H1 (cell line): ENCODE measurements around the gene ASAP2. TPM values are rescaled to one million over a fixed set of nuclear protein-coding genes. Genes with fewer than 3 reads are reported as not detected.
A peak's percentile ranks its signal among the peaks of the same experiment; 100 is the strongest.

Experiments used
- CTCF ChIA-PET: fragments of 300-600 bp; sonication (Branson Sonifier 250); formaldehyde crosslinking; loops from one replicate; lab custom pipeline; 2021; ENCODE audit not compliant: partially characterized antibody; lab: Charles Lee
- POLR2A ChIA-PET: fragments of 300-600 bp; sonication (Branson Sonifier 250); formaldehyde crosslinking; loops from one replicate; lab custom pipeline; 2021; ENCODE audit warnings: inconsistent platforms; ENCODE audit not compliant: partially characterized antibody; lab: Charles Lee
- DNase-seq, 2 experiments: peaks; one replicate each; pipeline versions ENCODE4 v3.0.0 to v3.0.0-alpha.2; 2010 to 2022; ENCODE audit warnings: low spot score in 2 of 2, low read depth in 1 of 2, mixed read lengths in 1 of 2
- FAIRE-seq: peaks from 2 replicates; lab custom pipeline; 2011; peaks lifted over from hg19 to GRCh38; lab: Jason Lieb, UNC
- H2AFZ ChIP-seq: 2 replicates; pipeline ENCODE4 v1.8.1; 2012; ENCODE audit warnings: low read length, inconsistent platforms
- H2AK5ac ChIP-seq: 2 replicates; pipeline ENCODE4 v1.6.1; 2013; ENCODE audit warnings: low read depth, low read length
- H2BK120ac ChIP-seq: replicated peaks from 2 replicates; pipeline ENCODE3; 2013; ENCODE audit warnings: low read depth, low read length, inconsistent platforms
- H2BK12ac ChIP-seq: 2 replicates; pipeline ENCODE4 v1.6.1; 2013; ENCODE audit warnings: low read depth, low read length
- H2BK15ac ChIP-seq: 2 replicates; pipeline ENCODE4 v1.6.1; 2013; ENCODE audit warnings: low read length
- H2BK20ac ChIP-seq: 2 replicates; pipeline ENCODE4 v1.6.1; 2013; ENCODE audit warnings: low read length
- H2BK5ac ChIP-seq: 2 replicates; pipeline ENCODE4 v1.6.1; 2013; ENCODE audit warnings: low read depth, low read length
- H3K14ac ChIP-seq: 2 replicates; pipeline ENCODE4 v1.6.1; 2013; ENCODE audit warnings: inconsistent platforms; ENCODE audit not compliant: insufficient read length
- H3K18ac ChIP-seq: 2 replicates; pipeline ENCODE4 v1.6.1; 2013; ENCODE audit warnings: low read length; ENCODE audit errors: extremely low read depth
- H3K23ac ChIP-seq: 2 replicates; pipeline ENCODE4 v1.6.1; 2013; ENCODE audit warnings: inconsistent platforms; ENCODE audit not compliant: insufficient read length
- H3K23me2 ChIP-seq: 2 replicates; pipeline ENCODE4 v1.6.1; 2013; ENCODE audit warnings: low read depth, low read length
- H3K27ac ChIP-seq: 2 replicates; pipeline ENCODE4 v1.6.1; 2011; ENCODE audit warnings: low read depth, low read length, inconsistent platforms
- H3K27me3 ChIP-seq, 4 experiments: replicated peaks in 1 of 4; 1 replicate in 1 of 4; 2 replicates in 3 of 4; pipeline versions ENCODE4 v1.6.1 to v1.8.1; 2011 to 2013; ENCODE audit warnings: low read length in 3 of 4, mild to moderate bottlenecking in 3 of 4, inconsistent platforms in 2 of 4, mixed read lengths in 2 of 4, moderate library complexity in 1 of 4; ENCODE audit not compliant: control insufficient read depth in 3 of 4, insufficient read depth in 3 of 4; ENCODE audit errors: extremely low read depth in 1 of 4
- H3K36me3 ChIP-seq, 4 experiments: 2 replicates each; pipeline versions ENCODE4 v1.6.1 to v1.8.1; 2011 to 2013; ENCODE audit warnings: mild to moderate bottlenecking in 4 of 4, low read length in 3 of 4, moderate library complexity in 2 of 4, control low read depth in 1 of 4, inconsistent platforms in 1 of 4; ENCODE audit not compliant: insufficient read depth in 4 of 4, control insufficient read depth in 2 of 4
- H3K4ac ChIP-seq: replicated peaks from 2 replicates; pipeline ENCODE3; 2013; ENCODE audit warnings: low read length, low read depth, mixed read lengths, inconsistent platforms; ENCODE audit not compliant: insufficient read length
- H3K4me1 ChIP-seq, 4 experiments: replicated peaks in 1 of 4; 1 replicate in 1 of 4; 2 replicates in 3 of 4; pipeline versions ENCODE4 v1.6.1 to v1.8.1; 2011 to 2013; ENCODE audit warnings: low read length in 3 of 4, inconsistent platforms in 2 of 4, mixed read lengths in 1 of 4; ENCODE audit not compliant: insufficient read depth in 4 of 4, control insufficient read depth in 3 of 4
- H3K4me2 ChIP-seq, 2 experiments: 2 replicates each; pipeline versions ENCODE4 v1.6.1 to v1.8.1; 2011 to 2013; ENCODE audit warnings: low read depth in 2 of 2, low read length in 2 of 2, control low read depth in 1 of 2, inconsistent platforms in 1 of 2, mild to moderate bottlenecking in 1 of 2; ENCODE audit not compliant: insufficient read depth in 1 of 2
- H3K4me3 ChIP-seq, 4 experiments: fragments of 200-600, 300-600 bp in 1 of 4; sonication (generic), shearing (Covaris generic), sonication (Bioruptor Twin) in 1 of 4; 2 replicates each; pipeline versions ENCODE4 v1.5.1 to v1.8.1; 2011 to 2016; ENCODE audit warnings: low read length in 4 of 4, low read depth in 3 of 4, control low read depth in 2 of 4, inconsistent platforms in 2 of 4, mild to moderate bottlenecking in 2 of 4, mixed read lengths in 1 of 4, moderate library complexity in 1 of 4; ENCODE audit not compliant: insufficient read depth in 2 of 4; ENCODE audit errors: extremely low read depth in 1 of 4
- H3K56ac ChIP-seq: replicated peaks from 2 replicates; pipeline ENCODE3; 2013; ENCODE audit warnings: low read depth, mild to moderate bottlenecking, mixed read lengths, low read length, inconsistent platforms; ENCODE audit not compliant: insufficient read length
- H3K79me1 ChIP-seq: 2 replicates; pipeline ENCODE4 v1.6.1; 2013; ENCODE audit warnings: low read depth, low read length, control low read depth
- H3K79me2 ChIP-seq, 2 experiments: 2 replicates each; pipeline versions ENCODE4 v1.6.1 to v1.8.1; 2012 to 2013; ENCODE audit warnings: low read length in 2 of 2, mild to moderate bottlenecking in 2 of 2, inconsistent platforms in 1 of 2; ENCODE audit not compliant: insufficient read depth in 2 of 2, control insufficient read depth in 1 of 2
- H3K9ac ChIP-seq, 4 experiments: replicated peaks in 1 of 4; 1 replicate in 1 of 4; 2 replicates in 3 of 4; pipeline versions ENCODE4 v1.6.1 to v1.8.1; 2011 to 2013; ENCODE audit warnings: low read depth in 3 of 4, low read length in 3 of 4, control low read depth in 2 of 4, mild to moderate bottlenecking in 2 of 4, moderate library complexity in 2 of 4, inconsistent platforms in 1 of 4; ENCODE audit errors: extremely low read depth in 1 of 4
- H3K9me3 ChIP-seq, 2 experiments: 2 replicates each; pipeline versions ENCODE4 v1.6.1 to v1.8.1; 2012 to 2013; ENCODE audit warnings: mild to moderate bottlenecking in 2 of 2, moderate library complexity in 2 of 2, control low read depth in 1 of 2, inconsistent platforms in 1 of 2, low read depth in 1 of 2, low read length in 1 of 2, mixed read lengths in 1 of 2; ENCODE audit not compliant: insufficient read depth in 2 of 2
- H4K20me1 ChIP-seq, 2 experiments: replicated peaks in 1 of 2; 2 replicates each; pipeline versions ENCODE3 to v1.8.1; 2011 to 2013; ENCODE audit warnings: inconsistent platforms in 2 of 2, low read length in 2 of 2, mild to moderate bottlenecking in 1 of 2; ENCODE audit not compliant: insufficient read depth in 2 of 2, control insufficient read depth in 1 of 2
- H4K5ac ChIP-seq: 2 replicates; pipeline ENCODE4 v1.6.1; 2013; ENCODE audit warnings: low read length, low read depth, mixed read lengths, inconsistent platforms; ENCODE audit not compliant: insufficient read length
- H4K8ac ChIP-seq: 2 replicates; pipeline ENCODE4 v1.8.0; 2013; ENCODE audit warnings: mild to moderate bottlenecking, moderate library complexity, low read length, inconsistent platforms; ENCODE audit not compliant: insufficient read depth; ENCODE audit errors: extremely low read depth
- H4K91ac ChIP-seq: replicated peaks from 2 replicates; pipeline ENCODE3; 2013; ENCODE audit warnings: low read length, mixed read lengths, inconsistent platforms; ENCODE audit not compliant: insufficient read length
- CBX5 ChIP-seq: fragments of 300-800, 300-1000 bp; sonication (generic); IDR thresholded peaks from 2 replicates; pipeline ENCODE4 v1.7.1; 2016; ENCODE audit warnings: antibody characterized with exemption, low read length, low read depth
- CTBP2 ChIP-seq: IDR thresholded peaks from 2 replicates; pipeline ENCODE4 v1.7.0; 2011; ENCODE audit warnings: borderline replicate concordance, mild to moderate bottlenecking, moderate library complexity, mixed read lengths, low read length; ENCODE audit not compliant: insufficient read depth, insufficient read length
- EZH2 ChIP-seq: fragments of 200-600 bp; sonication (generic); IDR thresholded peaks from 2 replicates; pipeline ENCODE4 v1.7.1; 2012; ENCODE audit warnings: low read depth, mild to moderate bottlenecking, moderate library complexity, low read length, inconsistent platforms; ENCODE audit not compliant: severe bottlenecking
- KDM5A ChIP-seq: fragments of 200-600 bp; IDR thresholded peaks from 2 replicates; pipeline ENCODE4 v1.7.1; 2012; ENCODE audit warnings: mild to moderate bottlenecking, low read length, inconsistent platforms, mixed read lengths
- MAFK ChIP-seq: IDR thresholded peaks from 2 replicates; pipeline ENCODE4 v1.6.1; 2012; ENCODE audit warnings: low read depth, mild to moderate bottlenecking, improper control_type of control experiment, low read length
- POLR2A ChIP-seq, 2 experiments: IDR thresholded peaks; 1 replicate in 1 of 2; 2 replicates in 1 of 2; pipeline ENCODE4 v1.6.1; 2011; ENCODE audit warnings: low read depth in 2 of 2, low read length in 2 of 2, mild to moderate bottlenecking in 2 of 2; ENCODE audit errors: control extremely low read depth in 1 of 2
- POU5F1 ChIP-seq: IDR thresholded peaks from 2 replicates; pipeline ENCODE4 v1.6.1; 2011; ENCODE audit warnings: low read depth, mild to moderate bottlenecking, low read length, moderate library complexity
- SIRT6 ChIP-seq: IDR thresholded peaks from one replicate; pipeline ENCODE4 v1.7.1; 2012; ENCODE audit warnings: low read length, inconsistent platforms
- TCF12 ChIP-seq: IDR thresholded peaks from 2 replicates; pipeline ENCODE4 v1.6.1; 2011; ENCODE audit warnings: low read depth, mild to moderate bottlenecking, low read length
- WGBS, 2 experiments: shearing (Covaris generic) in 1 of 2; methylation state at CpG; one replicate each; pipeline versions ENCODE4 v1.1.6 to v1.1.7; 2013 to 2015; ENCODE audit warnings: low lambda C conversion rate in 2 of 2, mixed read lengths in 2 of 2, inconsistent platforms in 1 of 2, low coverage in 1 of 2, missing lambda C conversion rate in 1 of 2; ENCODE audit not compliant: insufficient replicate concordance in 2 of 2, insufficient coverage in 1 of 2, insufficient read length in 1 of 2; ENCODE audit errors: extremely low coverage in 1 of 2, missing lambda C conversion rate in 1 of 2; 5-methylcytosine and 5-hydroxymethylcytosine counted together
- polyA plus RNA-seq, 7 experiments: library from polyadenylated mRNA; depleted of rRNA in 3 of 7; stranded (reverse) in 5 of 7; unstranded in 2 of 7; fragments of >200 nt in 5 of 7; fragments of 200-250 nt in 2 of 7; gene quantifications; 1 replicate in 5 of 7; 2 replicates in 1 of 7; 4 replicates in 1 of 7; pipeline versions ENCODE4 v1.2.1 to v1.2.3, GENCODE V29; 2011 to 2013; ENCODE audit warnings: missing spikeins in 2 of 7, mixed read lengths in 2 of 7
- total RNA-seq: library from RNA; stranded (reverse); fragmentation: NEBNext Ultra II Directional; extraction: Animal tissue kit (Norgen Biotek cat#: 25700); gene quantifications from 2 replicates; pipeline ENCODE4 v1.2.1, GENCODE V29; 2021
- TF ChIP-seq, protein P1 (sequence below), 3 experiments: IDR thresholded peaks; 1 replicate in 2 of 3; 2 replicates in 1 of 3; pipeline versions ENCODE4 v1.5.1 to v1.6.1; 2011; ENCODE audit warnings: low read length in 3 of 3, mild to moderate bottlenecking in 3 of 3, inconsistent platforms in 2 of 3, low read depth in 1 of 3, moderate library complexity in 1 of 3; ENCODE audit not compliant: insufficient read depth in 1 of 3; ENCODE audit errors: control extremely low read depth in 1 of 3

The ASAP2 gene
- total and polyA plus RNA-seq, 2 of the 8 experiments (the other 6 are each of a cell fraction or from before 2014, with no cell fraction given): 10.2 to 18.7 TPM

DNA sequence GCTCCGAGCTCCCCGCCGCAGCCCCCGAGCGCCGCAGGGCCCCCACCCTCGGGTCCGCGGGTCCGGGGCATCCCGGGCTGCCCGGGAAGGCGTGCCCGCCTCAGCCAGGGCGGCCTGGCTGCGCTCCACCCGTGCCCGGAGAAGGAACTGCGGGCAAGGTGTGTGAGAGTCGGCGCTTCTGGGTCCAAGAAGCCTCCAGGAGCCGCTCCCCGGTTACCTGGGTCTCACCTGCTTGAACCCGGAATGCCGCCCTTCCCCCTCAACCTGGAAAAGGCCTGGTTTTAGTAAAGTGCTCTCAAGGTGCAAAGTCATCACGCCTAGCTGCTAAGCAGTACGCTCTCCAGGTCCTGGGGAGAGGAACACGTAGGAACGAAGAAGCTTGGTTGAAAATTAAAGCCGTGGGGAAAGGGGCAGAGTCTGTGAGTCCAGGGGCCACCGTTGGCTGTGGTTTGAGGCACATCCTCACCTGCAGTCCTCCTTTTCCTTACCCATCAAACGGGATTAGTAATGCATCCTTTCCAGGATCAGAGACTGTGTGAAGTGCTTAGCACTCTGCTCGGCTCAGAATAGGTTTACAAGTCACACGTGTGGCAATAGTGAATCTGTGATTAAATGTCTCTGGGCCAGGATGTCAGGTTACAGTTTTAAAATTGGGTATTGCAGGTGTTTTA lies 1.2 kb downstream of the ASAP2 start:
- peaks cover 0 to 6% (median 3%) of the 10 kb centered on the region in 4 experiments; a peak in 4 of 7 replicates for H3K4me1 ChIP-seq
- no peak overlapping the region for H2BK12ac ChIP-seq
- peak overlapping the region; percentile 35 to 88 (median 76); a peak in 5 of 7 replicates for H3K9ac ChIP-seq
- H2BK120ac ChIP-seq: no peak overlapping the region
- no peak overlapping the region for H3K18ac ChIP-seq
- H3K9me3 ChIP-seq: no peaks in the 10 kb centered on the region
- 3% methylated on average over 20 of the region's 34 CpGs; no CpG with 5 or more reads in 1 of the 2 experiments for WGBS, 2 experiments
- DNase-seq (peak in 1 of 2 experiments; percentile 73), FAIRE-seq (no peak)
- peaks cover 15 to 17% of the 10 kb centered on the region in 2 experiments for H4K20me1 ChIP-seq
- H3K4me3 ChIP-seq: peak overlapping the region; percentile 67 to 95 (median 80)
- no peak overlapping the region for H2BK15ac ChIP-seq
- no peak overlapping the region for H2BK5ac ChIP-seq
- H3K4ac ChIP-seq: no peak overlapping the region
- no peak overlapping the region for H3K27ac ChIP-seq
- H2AK5ac ChIP-seq: no peak overlapping the region
- no peak overlapping the region for H2AFZ ChIP-seq
- H4K8ac ChIP-seq: peak overlapping the region; percentile 97
- H3K36me3 ChIP-seq: no peaks in the 10 kb centered on the region
- ChIA-PET CTCF (interaction anchor here (0.6 to 1.6 kb wide), 7 partner anchors 41 to 126 kb away, joined by 3 to 4 read pairs (median 3); no protein-coding TSS in a partner anchor), POLR2A (interaction anchor here (0.6 to 2.2 kb wide), 8 partner anchors 9 to 68 kb away, joined by 3 to 8 read pairs (median 4); no protein-coding TSS in a partner anchor)
- no peak overlapping the region for H3K14ac ChIP-seq
- H3K56ac ChIP-seq: no peak overlapping the region
- peaks cover 4% of the 10 kb centered on the region; the same call in 1 of the 2 replicates for H3K23me2 ChIP-seq
- H3K4me2 ChIP-seq: peak overlapping the region; percentile 70 to 89
- peaks cover 3% of the 10 kb centered on the region; the same call in 1 of the 2 replicates for H3K79me1 ChIP-seq
- no peak overlapping the region for H4K91ac ChIP-seq
- H2BK20ac ChIP-seq: no peak overlapping the region
- peaks cover 0 to 6% (median 3%) of the 10 kb centered on the region in 4 experiments; a peak in 3 of 7 replicates for H3K27me3 ChIP-seq
- no peak overlapping the region for H3K23ac ChIP-seq
- H4K5ac ChIP-seq: no peak overlapping the region
- peaks cover 0 to 30% of the 10 kb centered on the region in 2 experiments; a peak in 2 of 4 replicates for H3K79me2 ChIP-seq
- TF ChIP-seq CBX5: no peak
- no peak for TF ChIP-seq CTBP2
- TF ChIP-seq MAFK: 0 out of 2 replicates have a peak, but pooled peaks have one; percentile 3
- TF ChIP-seq EZH2: no peak
- TF ChIP-seq TCF12: no peak
- TF ChIP-seq KDM5A: no peak
- TF ChIP-seq SIRT6: no peak
- TF ChIP-seq POU5F1: no peak
- TF ChIP-seq, protein P1, sequence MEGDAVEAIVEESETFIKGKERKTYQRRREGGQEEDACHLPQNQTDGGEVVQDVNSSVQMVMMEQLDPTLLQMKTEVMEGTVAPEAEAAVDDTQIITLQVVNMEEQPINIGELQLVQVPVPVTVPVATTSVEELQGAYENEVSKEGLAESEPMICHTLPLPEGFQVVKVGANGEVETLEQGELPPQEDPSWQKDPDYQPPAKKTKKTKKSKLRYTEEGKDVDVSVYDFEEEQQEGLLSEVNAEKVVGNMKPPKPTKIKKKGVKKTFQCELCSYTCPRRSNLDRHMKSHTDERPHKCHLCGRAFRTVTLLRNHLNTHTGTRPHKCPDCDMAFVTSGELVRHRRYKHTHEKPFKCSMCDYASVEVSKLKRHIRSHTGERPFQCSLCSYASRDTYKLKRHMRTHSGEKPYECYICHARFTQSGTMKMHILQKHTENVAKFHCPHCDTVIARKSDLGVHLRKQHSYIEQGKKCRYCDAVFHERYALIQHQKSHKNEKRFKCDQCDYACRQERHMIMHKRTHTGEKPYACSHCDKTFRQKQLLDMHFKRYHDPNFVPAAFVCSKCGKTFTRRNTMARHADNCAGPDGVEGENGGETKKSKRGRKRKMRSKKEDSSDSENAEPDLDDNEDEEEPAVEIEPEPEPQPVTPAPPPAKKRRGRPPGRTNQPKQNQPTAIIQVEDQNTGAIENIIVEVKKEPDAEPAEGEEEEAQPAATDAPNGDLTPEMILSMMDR (IDR thresholded peaks at IDR 0.05; ENCODE audit: control extremely low read depth in 1 of 3, insufficient read depth in 1 of 3, low read depth in 1 of 3, low read length in 3 of 3): no peak
- no peak; a peak in 1 of 3 replicates for TF ChIP-seq POLR2A (IDR thresholded peaks at IDR 0.05; ENCODE audit: control extremely low read depth in 1 of 2, low read depth in 2 of 2, low read length in 2 of 2)
